ENCODE measurements around the gene SFXN1. TPM values are rescaled to one million over a fixed set of nuclear protein-coding genes. Genes with fewer than 3 reads are reported as not detected.

SFXN1 gene
- total RNA-seq, 1 experiment from 2014 or later = 88.3 TPM

GRCh38 chr5:175547842-175548241 is 69.5 kb downstream of the SFXN1 start:
- Histone ChIP-seq H3K27ac (ENCODE audit: low read length) (no peak overlapping the region), H3K27me3 (ENCODE audit: control insufficient read depth, insufficient read depth, low read length) (peaks cover 39% of the 10 kb centered on the region), H3K36me3 (ENCODE audit: control insufficient read depth, insufficient read depth, low read length) (no peaks in the 10 kb centered on the region), H3K4me1 (ENCODE audit: control insufficient read depth, insufficient read depth, low read length) (no peaks in the 10 kb centered on the region), H3K9me3 (ENCODE audit: control insufficient read depth, insufficient read depth, low read depth, low read length) (no peaks in the 10 kb centered on the region), H3K4me3 (ENCODE audit: low read depth in 2 of 2, low read length in 2 of 2) (no peak overlapping the region)
- ATAC-seq = no peak
- in situ Hi-C loops (cut with HindIII; ENCODE audit: low pct_unique_long_range_greater_than_20kb, low sequenced_read_pairs) (no loop called here), intact Hi-C loops (cut with micrococcal nuclease; ENCODE audit: unreplicated experiment) (no loop called here)
- no TSS peak for BruUV-seq (replicated peaks)
- no peak for DNase-seq (ENCODE audit: low read depth, low spot score)
- ChIA-PET CTCF (interaction anchor here (0.6 kb wide), 2 partner anchors 150 to 182 kb away, joined by 8 to 11 read pairs; no protein-coding TSS in a partner anchor), POLR2A (no interaction called here)
- TF ChIP-seq POLR2AphosphoS5 (IDR thresholded peaks at IDR 0.05; ENCODE audit: low read depth, low read length) (no peak), REST (IDR thresholded peaks at IDR 0.05; ENCODE audit: insufficient read depth in 1 of 2, low read depth in 2 of 2, low read length in 1 of 2) (no peak), SIN3A (IDR thresholded peaks at IDR 0.05; ENCODE audit: borderline replicate concordance, insufficient read depth, low read depth, low read length) (no peak), CTCF (IDR thresholded peaks at IDR 0.05) (no peak), TCF7L2 (IDR thresholded peaks at IDR 0.05; ENCODE audit: low read depth, low read length) (no peak)

GRCh38 chr5:175548626-175549311 is 70.4 kb downstream of the SFXN1 start:
- H3K4me1 ChIP-seq (ENCODE audit: control insufficient read depth, insufficient read depth, low read length) = no peaks in the 10 kb centered on the region
- in situ Hi-C loops (cut with HindIII; ENCODE audit: low pct_unique_long_range_greater_than_20kb, low sequenced_read_pairs) = no loop called here
- H3K4me3 ChIP-seq (ENCODE audit: low read depth in 2 of 2, low read length in 2 of 2) = no peak overlapping the region
- ATAC-seq = no peak
- ChIA-PET POLR2A (interaction anchor here (0.7 kb wide), 1 partner anchor 340 kb away, joined by 3 read pairs; no protein-coding TSS in a partner anchor), CTCF (no interaction called here)
- TF ChIP-seq REST (IDR thresholded peaks at IDR 0.05; ENCODE audit: insufficient read depth in 1 of 2, low read depth in 2 of 2, low read length in 1 of 2) (no peak), SIN3A (IDR thresholded peaks at IDR 0.05; ENCODE audit: borderline replicate concordance, insufficient read depth, low read depth, low read length) (no peak), POLR2AphosphoS5 (IDR thresholded peaks at IDR 0.05; ENCODE audit: low read depth, low read length) (no peak), CTCF (IDR thresholded peaks at IDR 0.05) (no peak), TCF7L2 (IDR thresholded peaks at IDR 0.05; ENCODE audit: low read depth, low read length) (no peak)
- H3K27me3 ChIP-seq (ENCODE audit: control insufficient read depth, insufficient read depth, low read length) = peaks cover 39% of the 10 kb centered on the region
- no peaks in the 10 kb centered on the region for H3K9me3 ChIP-seq (ENCODE audit: control insufficient read depth, insufficient read depth, low read depth, low read length)
- DNase-seq (ENCODE audit: low read depth, low spot score) = no peak
- no peaks in the 10 kb centered on the region for H3K36me3 ChIP-seq (ENCODE audit: control insufficient read depth, insufficient read depth, low read length)
- BruUV-seq (replicated peaks) = no TSS peak
- no peak overlapping the region for H3K27ac ChIP-seq (ENCODE audit: low read length)
- intact Hi-C loops (cut with micrococcal nuclease; ENCODE audit: unreplicated experiment) = no loop called here
